SU-DHL-6 (cell line): ENCODE measurements around the gene MAPKAPK2.

ENCODE experiments used
- H2AFZ ChIP-seq: fragments of 200-600 bp; sonication (generic); 2 replicates; pipeline ENCODE4 v1.6.1; 2014; ENCODE audit warnings: low read depth, mild to moderate bottlenecking, moderate library complexity, mixed read lengths, antibody characterized with exemption, low read length; ENCODE audit not compliant: severe bottlenecking
- H3F3A ChIP-seq: fragments of 200-600 bp; shearing (Covaris generic); 2 replicates; pipeline ENCODE4 v1.6.0; 2016; ENCODE audit warnings: antibody characterized with exemption, mild to moderate bottlenecking; ENCODE audit not compliant: insufficient read depth
- H3K27ac ChIP-seq: fragments of 200-600 bp; sonication (generic); 2 replicates; pipeline ENCODE4 v1.5.1; 2016; ENCODE audit warnings: low read depth, mild to moderate bottlenecking, low read length, moderate library complexity, mixed read lengths
- H3K27me3 ChIP-seq: fragments of 200-600 bp; sonication (generic), shearing (Covaris generic); 2 replicates; pipeline ENCODE4 v1.6.0; 2014; ENCODE audit warnings: mild to moderate bottlenecking, low read length
- H3K36me3 ChIP-seq: fragments of 200-600 bp; sonication (generic); 2 replicates; pipeline ENCODE4 v1.6.1; 2014; ENCODE audit warnings: mild to moderate bottlenecking, low read length, mixed read lengths
- H3K4me2 ChIP-seq: fragments of 300-600, 200-600 bp; shearing (Covaris generic), sonication (generic); 2 replicates; pipeline ENCODE4 v1.6.0; 2014; ENCODE audit warnings: low read length, low read depth, mild to moderate bottlenecking; ENCODE audit not compliant: poor library complexity, severe bottlenecking
- H3K4me3 ChIP-seq: fragments of 200-600 bp; sonication (generic); 2 replicates; pipeline ENCODE4 v1.5.1; 2014; ENCODE audit warnings: antibody characterized with exemption, low read length, mild to moderate bottlenecking, mixed read lengths; ENCODE audit not compliant: insufficient read depth, poor library complexity, severe bottlenecking
- H3K79me2 ChIP-seq: fragments of 200-600 bp; sonication (generic); 2 replicates; pipeline ENCODE4 v1.6.1; 2014; ENCODE audit warnings: mild to moderate bottlenecking, low read length, moderate library complexity; ENCODE audit not compliant: insufficient read depth
- H3K9ac ChIP-seq: fragments of 200-600 bp; sonication (generic); 2 replicates; pipeline ENCODE4 v1.7.0; 2014; ENCODE audit warnings: mild to moderate bottlenecking, low read length
- H3K9me2 ChIP-seq: fragments of 200-600 bp; sonication (generic); replicated peaks from 2 replicates; pipeline ENCODE4 v1.6.1; 2014; ENCODE audit warnings: low read length; ENCODE audit not compliant: insufficient read depth
- H3K9me3 ChIP-seq: fragments of 200-600 bp; sonication (generic); 2 replicates; pipeline ENCODE4 v1.6.1; 2014; ENCODE audit warnings: low read length, mixed read lengths; ENCODE audit not compliant: insufficient read depth
- H4K20me1 ChIP-seq: fragments of 200-600 bp; sonication (generic); 2 replicates; pipeline ENCODE4 v1.6.1; 2014; ENCODE audit warnings: low read depth, mild to moderate bottlenecking, antibody characterized with exemption, low read length, moderate library complexity, mixed read lengths
- CTCF ChIP-seq: fragments of 200-600 bp; sonication (generic); IDR thresholded peaks from one replicate; pipeline ENCODE4 v1.5.1; 2017; ENCODE audit warnings: antibody characterized with exemption, mild to moderate bottlenecking, low read length, moderate library complexity; ENCODE audit not compliant: insufficient read depth, poor library complexity, severe bottlenecking
- EZH2phosphoT487 ChIP-seq: fragments of 200-600 bp; sonication (generic), shearing (Covaris generic); conservative IDR thresholded peaks from 2 replicates; pipeline ENCODE4 v1.6.1; 2018; ENCODE audit warnings: mild to moderate bottlenecking, antibody characterized with exemption, low read length, moderate library complexity, mixed read lengths

Gene MAPKAPK2

GRCh38 chr1:206686478-206687249, 2.0 kb downstream of the MAPKAPK2 start:
- H2AFZ ChIP-seq, result peak overlapping the region; percentile 44
- H3F3A ChIP-seq, result peaks cover 18% of the 10 kb centered on the region
- no peaks in the 10 kb centered on the region for H3K9me3 ChIP-seq
- peak overlapping the region; percentile 71 for H3K4me2 ChIP-seq
- peak overlapping the region; percentile 64 for H3K4me3 ChIP-seq
- no peaks in the 10 kb centered on the region for H3K79me2 ChIP-seq
- no peaks in the 10 kb centered on the region for H3K9me2 ChIP-seq
- H4K20me1 ChIP-seq, result peaks cover 5% of the 10 kb centered on the region; the same call in 1 of the 2 replicates
- peak overlapping the region; percentile 61 for H3K9ac ChIP-seq
- H3K27ac ChIP-seq, result no peak overlapping the region
- TF ChIP-seq EZH2phosphoT487 (no peak), CTCF (no peak)
- no peaks in the 10 kb centered on the region for H3K36me3 ChIP-seq
- H3K27me3 ChIP-seq, result no peaks in the 10 kb centered on the region

- H3K4me3 ChIP-seq, result no peak overlapping the region
- peaks cover 18% of the 10 kb centered on the region for H3F3A ChIP-seq
- H3K9me3 ChIP-seq, result no peaks in the 10 kb centered on the region
- no peaks in the 10 kb centered on the region for H3K36me3 ChIP-seq
- H3K9me2 ChIP-seq, result no peaks in the 10 kb centered on the region
- H3K27ac ChIP-seq, result no peak overlapping the region
- TF ChIP-seq CTCF, result no peak
- no peak for TF ChIP-seq EZH2phosphoT487
- H2AFZ ChIP-seq, result no peak overlapping the region
- H3K4me2 ChIP-seq, result peak overlapping the region; percentile 71
- H3K79me2 ChIP-seq, result no peaks in the 10 kb centered on the region
- no peaks in the 10 kb centered on the region for H3K27me3 ChIP-seq
- H4K20me1 ChIP-seq, result peaks cover 5% of the 10 kb centered on the region; the same call in 1 of the 2 replicates
- H3K9ac ChIP-seq, result no peak overlapping the region
These were observed 2.7 kb downstream of the MAPKAPK2 start for GRCh38 chr1:206687251-206687914.

- H3K4me3 ChIP-seq, result no peak overlapping the region
- no peak overlapping the region for H3K4me2 ChIP-seq
- no peak overlapping the region for H2AFZ ChIP-seq
- H3K27me3 ChIP-seq, result no peaks in the 10 kb centered on the region
- H3K79me2 ChIP-seq, result no peaks in the 10 kb centered on the region
- H3K9ac ChIP-seq, result no peak overlapping the region
- H4K20me1 ChIP-seq, result peaks cover 5% of the 10 kb centered on the region; the same call in 1 of the 2 replicates
- H3F3A ChIP-seq, result peaks cover 15% of the 10 kb centered on the region; the same call in 1 of the 2 replicates
- TF ChIP-seq CTCF, result no peak
- TF ChIP-seq EZH2phosphoT487, result no peak
- H3K9me2 ChIP-seq, result no peaks in the 10 kb centered on the region
- no peaks in the 10 kb centered on the region for H3K36me3 ChIP-seq
- H3K9me3 ChIP-seq, result no peaks in the 10 kb centered on the region
- no peak overlapping the region for H3K27ac ChIP-seq
These were observed 3.3 kb downstream of the MAPKAPK2 start for GRCh38 chr1:206687915-206688442.
